IMR-90 (cell line): Measurements from ENCODE around the gene GALR2. TPM values are rescaled to one million over a fixed set of nuclear protein-coding genes. Genes with fewer than 3 reads are reported as not detected.

Experiments used
- ATAC-seq: fragments of 200-7000 bp; cut with Tn5 transposase; 2 replicates; pipeline ENCODE4 v1.9.1; 2020; ENCODE audit warnings: low read depth, mild to moderate bottlenecking, moderate library complexity
- BruUV-seq: library from RNA; stranded (reverse); fragments of 400-500 nt; replicated peaks from 2 replicates; lab custom pipeline; 2021; lab: Mats Ljungman, UMichigan
- CTCF ChIA-PET: fragments of 300-600 bp; formaldehyde crosslinking; extraction: SDS; loops from one replicate; lab custom pipeline; 2021; ENCODE audit warnings: antibody characterized with exemption; lab: Yijun Ruan, JAX
- POLR2A ChIA-PET: fragments of 300-600 bp; sonication (Branson Sonifier 250); formaldehyde crosslinking; loops from one replicate; lab custom pipeline; 2022; ENCODE audit warnings: antibody characterized with exemption; ENCODE audit not compliant: unreplicated experiment; lab: Charles Lee
- DNase-seq: peaks from one replicate; pipeline ENCODE4 v3.0.0; 2013
- H2AFZ ChIP-seq: replicated peaks from 2 replicates; pipeline ENCODE3; 2013; ENCODE audit warnings: low read length, mild to moderate bottlenecking; ENCODE audit not compliant: poor library complexity
- H2AK5ac ChIP-seq: 2 replicates; pipeline ENCODE4 v1.6.1; 2013; ENCODE audit warnings: low read depth, low read length, inconsistent platforms
- H2AK9ac ChIP-seq: replicated peaks from 2 replicates; pipeline ENCODE3; 2013; ENCODE audit warnings: mild to moderate bottlenecking, low read depth, low read length, moderate library complexity; ENCODE audit not compliant: poor library complexity
- H2BK120ac ChIP-seq: 2 replicates; pipeline ENCODE4 v1.6.1; 2013; ENCODE audit warnings: low read depth, low read length, inconsistent platforms
- H2BK15ac ChIP-seq: 3 replicates; pipeline ENCODE4 v1.6.1; 2013; ENCODE audit warnings: low read depth, low read length, inconsistent platforms
- H2BK20ac ChIP-seq: 2 replicates; pipeline ENCODE4 v1.6.1; 2013; ENCODE audit warnings: low read depth, mild to moderate bottlenecking, inconsistent platforms, low read length, moderate library complexity
- H2BK5ac ChIP-seq: 2 replicates; pipeline ENCODE4 v1.6.1; 2013; ENCODE audit warnings: mild to moderate bottlenecking, low read depth, low read length, inconsistent platforms; ENCODE audit not compliant: poor library complexity, severe bottlenecking
- H3K14ac ChIP-seq: replicated peaks from 2 replicates; pipeline ENCODE4 v1.6.1; 2013; ENCODE audit warnings: low read depth, low read length, inconsistent platforms
- H3K18ac ChIP-seq: 2 replicates; pipeline ENCODE4 v1.6.1; 2013; ENCODE audit warnings: low read depth, low read length, control low read depth
- H3K23ac ChIP-seq: 2 replicates; pipeline ENCODE4 v1.6.1; 2013; ENCODE audit warnings: low read depth, low read length, inconsistent platforms
- H3K27ac ChIP-seq: 2 replicates; pipeline ENCODE4 v1.5.1; 2013; ENCODE audit warnings: mild to moderate bottlenecking, control low read depth, low read length; ENCODE audit not compliant: insufficient read depth
- H3K27me3 ChIP-seq: 2 replicates; pipeline ENCODE4 v1.6.1; 2013; ENCODE audit warnings: low read length; ENCODE audit not compliant: control insufficient read depth, insufficient read depth
- H3K36me3 ChIP-seq: 2 replicates; pipeline ENCODE4 v1.6.1; 2013; ENCODE audit warnings: low read length, mixed read lengths; ENCODE audit not compliant: control insufficient read depth, insufficient read depth
- H3K4ac ChIP-seq: 2 replicates; pipeline ENCODE4 v1.6.1; 2013; ENCODE audit warnings: low read depth, low read length, inconsistent platforms
- H3K4me1 ChIP-seq: 2 replicates; pipeline ENCODE4 v1.6.1; 2013; ENCODE audit warnings: low read length, mixed read lengths; ENCODE audit not compliant: control insufficient read depth, insufficient read depth
- H3K4me2 ChIP-seq: 2 replicates; pipeline ENCODE4 v1.6.1; 2013; ENCODE audit warnings: low read depth, mild to moderate bottlenecking, control low read depth, low read length, moderate library complexity
- H3K4me3 ChIP-seq: 2 replicates; pipeline ENCODE4 v1.5.1; 2013; ENCODE audit warnings: low read depth, mild to moderate bottlenecking, control low read depth, low read length, moderate library complexity; ENCODE audit not compliant: insufficient read depth
- H3K56ac ChIP-seq: 2 replicates; pipeline ENCODE4 v1.6.1; 2013; ENCODE audit warnings: low read length, inconsistent platforms; ENCODE audit not compliant: insufficient read depth; ENCODE audit errors: extremely low read depth
- H3K79me1 ChIP-seq, 2 experiments: 2 replicates each; pipeline ENCODE4 v1.6.1; 2013; ENCODE audit warnings: low read length in 2 of 2, inconsistent platforms in 1 of 2, low read depth in 1 of 2
- H3K9ac ChIP-seq: 2 replicates; pipeline ENCODE4 v1.6.1; 2013; ENCODE audit warnings: low read depth, low read length, control low read depth
- H3K9me1 ChIP-seq: 2 replicates; pipeline ENCODE4 v1.6.1; 2013; ENCODE audit warnings: low read length, inconsistent platforms; ENCODE audit not compliant: insufficient read depth
- H3K9me3 ChIP-seq: 2 replicates; pipeline ENCODE4 v1.6.1; 2013; ENCODE audit warnings: low read length; ENCODE audit not compliant: control insufficient read depth, insufficient read depth
- H4K20me1 ChIP-seq: 2 replicates; pipeline ENCODE4 v1.6.1; 2013; ENCODE audit warnings: low read length, inconsistent platforms; ENCODE audit not compliant: insufficient read depth
- H4K5ac ChIP-seq: 2 replicates; pipeline ENCODE4 v1.6.1; 2013; ENCODE audit warnings: mild to moderate bottlenecking, low read depth, low read length, control low read depth
- H4K8ac ChIP-seq, 2 experiments: 2 replicates each; pipeline ENCODE4 v1.6.1; 2013; ENCODE audit warnings: low read depth in 2 of 2, low read length in 2 of 2, control low read depth in 1 of 2, inconsistent platforms in 1 of 2
- H4K91ac ChIP-seq: 2 replicates; pipeline ENCODE4 v1.6.1; 2013; ENCODE audit warnings: low read depth, low read length, inconsistent platforms; ENCODE audit not compliant: insufficient read depth
- CHD1 ChIP-seq: IDR thresholded peaks from 2 replicates; pipeline ENCODE4 v1.6.1; 2012; ENCODE audit warnings: low read depth, low read length, improper control_type of control experiment
- ELK1 ChIP-seq: fragments of 150-350 bp; IDR thresholded peaks from 2 replicates; pipeline ENCODE4 v1.6.1; 2016; ENCODE audit warnings: low read depth, mild to moderate bottlenecking, low read length, moderate library complexity, borderline replicate concordance
- MAZ ChIP-seq: IDR thresholded peaks from 2 replicates; pipeline ENCODE4 v1.6.1; 2012; ENCODE audit warnings: low read depth, mild to moderate bottlenecking, low read length, improper control_type of control experiment, moderate library complexity, borderline replicate concordance
- NFE2L2 ChIP-seq: fragments of 150-350 bp; IDR thresholded peaks from 2 replicates; pipeline ENCODE4 v1.6.1; 2016; ENCODE audit warnings: low read depth, mild to moderate bottlenecking, low read length
- RAD21 ChIP-seq: IDR thresholded peaks from 2 replicates; pipeline ENCODE4 v1.6.1; 2012; ENCODE audit warnings: low read length, improper control_type of control experiment
- USF2 ChIP-seq: fragments of 150-350 bp; IDR thresholded peaks from 2 replicates; pipeline ENCODE4 v1.6.1; 2017; ENCODE audit warnings: mild to moderate bottlenecking, antibody characterized with exemption, low read length, low read depth
- WGBS, 2 experiments: methylation state at CpG; one replicate each; pipeline versions ENCODE4 v1.1.5 to v1.1.7; 2013; ENCODE audit warnings: missing lambda C conversion rate in 2 of 2; ENCODE audit not compliant: insufficient read length in 1 of 2; ENCODE audit errors: extremely low coverage in 2 of 2; 5-methylcytosine and 5-hydroxymethylcytosine counted together
- dilution Hi-C: fragments of 300-500 bp; cut with HindIII; formaldehyde crosslinking; loops from one replicate; pipeline ENCODE4 v1.14.3; 2018; ENCODE audit warnings: low sequenced_read_pairs; ENCODE audit not compliant: unreplicated experiment
- in situ Hi-C: fragments of 300-500 bp; cut with MboI; formaldehyde crosslinking; loops from 3 replicates; pipeline ENCODE4 v1.14.3; 2019; ENCODE audit warnings: low sequenced_read_pairs, inconsistent platforms, mixed read lengths
- intact Hi-C: fragments of 100-400 bp; cut with micrococcal nuclease; formaldehyde crosslinking; loops from 2 replicates; pipeline ENCODE4 v1.10.0; 2022
- polyA plus RNA-seq, 3 experiments: library from polyadenylated mRNA; depleted of rRNA; stranded (reverse); fragments of >200 nt; gene quantifications; 2 replicates each; pipeline ENCODE4 v1.2.3, GENCODE V29; 2012; ENCODE audit warnings: low replicate concordance in 1 of 3
- total RNA-seq: library from RNA; depleted of rRNA; stranded (reverse); fragments of >200 nt; gene quantifications from 2 replicates; pipeline ENCODE4 v1.2.3, GENCODE V29; 2012

Gene GALR2
- total and polyA plus RNA-seq, 2 of the 4 experiments (the other 2 are of a cell fraction) = 0.07 TPM; not detected in 1

- TF ChIP-seq MAZ = no peak
These were observed 7.0 kb downstream of the GALR2 start (continued) for GRCh38 chr17:76081295-76082210.

GRCh38 chr17:76082326-76083251, 8.0 kb downstream of the GALR2 start:
- Histone ChIP-seq H2BK15ac (no peak overlapping the region), H3K56ac (no peak overlapping the region), H3K9me1 (peaks cover 8% of the 10 kb centered on the region; the same call in 1 of the 2 replicates), H3K4me2 (no peak overlapping the region), H3K36me3 (peaks cover 49% of the 10 kb centered on the region), H3K27ac (no peak overlapping the region), H2AK5ac (no peak overlapping the region), H2AK9ac (no peak overlapping the region), H3K27me3 (peaks cover 27% of the 10 kb centered on the region), H3K4ac (no peak overlapping the region), H4K8ac (no peak overlapping the region), H2BK20ac (no peak overlapping the region), H4K20me1 (peaks cover 14% of the 10 kb centered on the region; the same call in 1 of the 2 replicates), H2BK5ac (no peak overlapping the region), H3K4me1 (no peaks in the 10 kb centered on the region), H3K23ac (no peak overlapping the region), H3K18ac (no peak overlapping the region), H2AFZ (no peak overlapping the region), H2BK120ac (no peak overlapping the region), H4K5ac (no peak overlapping the region), H3K79me1 (no peaks in the 10 kb centered on the region), H3K14ac (no peak overlapping the region), H4K91ac (no peak overlapping the region), H3K9ac (no peak overlapping the region), H3K9me3 (no peaks in the 10 kb centered on the region), H3K4me3 (no peak overlapping the region)
- 92% methylated on average over 2 of the region's 20 CpGs; no CpG with 5 or more reads in 1 of the 2 experiments for WGBS, 2 experiments
- intact Hi-C loops = no loop called here
- ChIA-PET POLR2A (no interaction called here), CTCF (no interaction called here)
- no peak for DNase-seq
- no TSS peak for BruUV-seq
- dilution Hi-C loops = no loop called here
- no peak for ATAC-seq
- in situ Hi-C loops = no loop called here
- TF ChIP-seq ELK1 (no peak), NFE2L2 (no peak), RAD21 (no peak), USF2 (no peak), CHD1 (no peak)
